Stimulated activated CD8-positive, alpha-beta memory T cell treated with anti-CD3 and anti-CD28 coated beads, Interleukin-2, amount 100 ng/mL, for 1 hour (primary cell): ENCODE measurements around the gene ASPG.

ENCODE experiments used
- DNase-seq, 2 donors: peaks; one replicate each; pipeline ENCODE4 v3.0.0-alpha.2; 2020; ENCODE audit warnings: low read depth in 2 of 2

Gene ASPG

GRCh38 chr14:104161602-104162367 lies 76.3 kb downstream of the ASPG start:
- no peak for DNase-seq

GRCh38 chr14:104162495-104162894 lies 77.0 kb downstream of the ASPG start:
- DNase-seq, result no peak

DNA sequence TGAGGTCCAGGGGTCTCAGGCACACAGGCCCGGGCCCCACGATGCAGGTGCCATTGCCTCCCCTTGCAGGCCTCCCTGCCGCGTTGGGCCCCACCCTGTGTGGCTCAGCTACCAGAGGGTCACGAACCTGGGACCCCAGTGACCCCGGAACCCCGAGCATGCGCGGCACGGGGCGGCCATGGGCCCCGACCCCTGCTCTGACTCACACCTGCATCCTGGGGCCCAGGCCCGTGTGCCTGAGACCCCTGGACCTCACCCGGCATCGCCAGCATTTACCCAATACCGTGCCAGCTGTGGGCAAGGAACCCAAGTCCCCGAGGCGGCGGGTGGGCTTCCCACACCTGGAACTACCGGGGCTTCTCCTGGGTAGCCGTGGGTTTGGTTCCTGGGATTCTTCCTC lies 78.0 kb downstream of the ASPG start:
- DNase-seq, result no peak

DNA sequence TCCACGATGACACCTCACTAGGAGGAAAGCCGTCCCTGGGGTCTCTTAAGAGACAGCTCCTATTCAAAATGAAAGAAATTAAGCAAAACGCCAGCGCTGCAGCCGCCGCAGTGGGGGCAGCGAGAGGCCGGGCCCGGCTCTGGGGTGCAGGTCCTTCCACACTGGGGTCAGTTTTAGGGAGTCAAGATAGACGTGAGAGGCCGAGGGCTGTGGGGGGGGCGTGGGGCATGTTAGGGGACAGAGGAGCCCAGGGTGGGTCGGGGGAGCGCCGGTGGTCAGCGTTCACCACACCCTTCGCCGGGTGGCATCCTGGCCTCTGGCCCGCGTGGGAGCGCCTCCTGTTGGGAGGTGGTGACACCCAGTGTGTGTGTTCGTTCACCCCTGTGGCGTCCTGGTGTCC lies 78.5 kb downstream of the ASPG start:
- no peak for DNase-seq

DNA sequence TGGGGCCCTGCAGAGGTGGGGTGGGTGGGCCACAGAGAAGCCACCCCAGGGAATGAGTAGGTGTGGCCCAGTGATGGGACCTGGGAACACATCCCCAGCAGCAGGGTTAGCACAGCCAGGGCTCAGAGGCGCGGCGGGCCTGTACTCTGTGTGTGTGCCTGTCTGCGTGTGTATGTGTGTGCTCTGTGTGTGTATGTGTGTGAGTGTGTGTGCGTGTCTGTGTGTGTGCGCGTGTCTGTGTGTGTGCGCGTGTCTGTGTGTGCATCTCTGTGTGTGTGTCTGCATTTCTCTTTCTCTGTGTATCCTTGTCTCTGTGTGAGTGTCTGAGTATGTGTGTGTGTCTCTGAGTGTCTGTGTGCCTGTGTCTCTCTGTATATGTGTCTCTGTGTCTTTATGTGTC lies 79.0 kb downstream of the ASPG start:
- no peak for DNase-seq
